K562 (cell line): ENCODE results near the gene POLR3G. TPM values are rescaled to one million over a fixed set of nuclear protein-coding genes. Genes with fewer than 3 reads are reported as not detected.

Experiments
- CTCF ChIP-seq, 3 experiments: IDR thresholded peaks in 2 of 3; conservative IDR thresholded peaks in 1 of 3; 2 replicates each; pipeline ENCODE4 v1.5.1; 2011 to 2012; ENCODE audit warnings: low read length in 3 of 3, mild to moderate bottlenecking in 3 of 3, control low read depth in 2 of 3, improper control_type of control experiment in 1 of 3, inconsistent platforms in 1 of 3, low read depth in 1 of 3, mixed read lengths in 1 of 3, moderate library complexity in 1 of 3; ENCODE audit not compliant: insufficient read depth in 2 of 3
- HMGXB4 ChIP-seq: sonication (generic); formaldehyde crosslinking; IDR thresholded peaks from 2 replicates; pipeline ENCODE4 v1.8.1; 2023; ENCODE audit warnings: mild to moderate bottlenecking, missing genetic modification reagents
- MAFG ChIP-seq: fragments of 450-650 bp; conservative IDR thresholded peaks from 2 replicates; pipeline ENCODE4 v1.6.1; 2016; ENCODE audit warnings: missing genetic modification characterization, missing compliant biosample characterization
- REST ChIP-seq, 2 experiments: fragments of 450-650 bp; formaldehyde crosslinking in 1 of 2; IDR thresholded peaks; 2 replicates each; pipeline versions ENCODE4 v1.4.0 to v1.6.1; 2014 to 2020; ENCODE audit warnings: mild to moderate bottlenecking in 2 of 2, borderline replicate concordance in 1 of 2, low read depth in 1 of 2
- SMAD2 ChIP-seq: fragments of 150-350 bp; IDR thresholded peaks from 2 replicates; pipeline ENCODE4 v1.6.1; 2014; ENCODE audit warnings: low read depth, mild to moderate bottlenecking, low read length
- polyA plus RNA-seq, 8 experiments: library from polyadenylated mRNA; depleted of rRNA in 4 of 8; stranded (reverse) in 5 of 8; unstranded in 3 of 8; fragments of >200 nt; fragmentation: Nextera tagmentation in 2 of 8; fragmentation: Illumina TruSeq in 1 of 8; extraction: Ambion mirVana in 2 of 8; extraction: Trizol in 1 of 8; gene quantifications; 2 replicates each; pipeline versions ENCODE4 v1.2.1 to v1.2.3, GENCODE V29; 2011 to 2014; ENCODE audit warnings: inconsistent platforms in 1 of 8, missing spikeins in 1 of 8
- total RNA-seq, 7 experiments: library from RNA; depleted of rRNA in 6 of 7; stranded (reverse); fragments of >200 nt in 6 of 7; fragmentation: Illumina TruSeq in 2 of 7; extraction: Trizol in 2 of 7; gene quantifications; 2 replicates each; pipeline versions ENCODE4 v1.2.1 to v1.2.3, GENCODE V29; 2011 to 2021; ENCODE audit warnings: low replicate concordance in 1 of 7

The POLR3G gene
- total and polyA plus RNA-seq, 9 of the 15 experiments (the other 6 are each of a cell fraction or from before 2014, with no cell fraction given), result 39.0 to 111 (median 59.0) TPM

- no peak for TF ChIP-seq HMGXB4 (CRISPR knock-in tag)
- TF ChIP-seq REST (IDR thresholded peaks at IDR 0.05; ENCODE audit: borderline replicate concordance), result no peak
- TF ChIP-seq REST (CRISPR knock-in tag; IDR thresholded peaks at IDR 0.05; ENCODE audit: low read depth), result no peak
- TF ChIP-seq CTCF (IDR thresholded peaks at IDR 0.05 in 2 of 3, conservative IDR thresholded peaks at IDR 0.05 in 1 of 3; ENCODE audit: insufficient read depth in 2 of 3, low read depth in 1 of 3, low read length in 3 of 3), result no peak
- TF ChIP-seq MAFG (tag), result peak; percentile 59
- no peak for TF ChIP-seq SMAD2
Observed at GRCh38 chr5:90561766-90562165, 87.1 kb downstream of the POLR3G start (continued).
